ACHN (cell line): ENCODE measurements around the gene CYB5A.

Experiments
- DNase-seq: peaks from one replicate; pipeline ENCODE4 v3.0.0-alpha.2; 2015
- in situ Hi-C: cut with HindIII; loops from 2 replicates; pipeline ENCODE4 v1.10.0; 2017; ENCODE audit warnings: low sequenced_read_pairs, low pct_ligation_motif_present, low pct_unique_long_range_greater_than_20kb

CYB5A gene

GRCh38 chr18:74259347-74259746, 32.4 kb downstream of the CYB5A start:
- DNase-seq = no peak
- in situ Hi-C loops = no loop called here

GRCh38 chr18:74257083-74257482, 34.7 kb downstream of the CYB5A start:
- no peak for DNase-seq
- in situ Hi-C loops = no loop called here

GRCh38 chr18:74256190-74256589, 35.6 kb downstream of the CYB5A start:
- no peak for DNase-seq
- in situ Hi-C loops = no loop called here

- in situ Hi-C loops = no loop called here
- DNase-seq = no peak
These were observed 36.6 kb downstream of the CYB5A start for GRCh38 chr18:74255131-74255616.

- in situ Hi-C loops = no loop called here
- no peak for DNase-seq
These were observed 39.7 kb downstream of the CYB5A start for GRCh38 chr18:74252039-74252395.

- DNase-seq = no peak
- in situ Hi-C loops = no loop called here
These were observed 40.3 kb downstream of the CYB5A start for GRCh38 chr18:74251297-74252038.

GRCh38 chr18:74250131-74250530, 41.6 kb downstream of the CYB5A start:
- DNase-seq = no peak
- in situ Hi-C loops = no loop called here

GRCh38 chr18:74249181-74249968, 42.4 kb downstream of the CYB5A start:
- in situ Hi-C loops = no loop called here

GRCh38 chr18:74248595-74248994, 43.2 kb downstream of the CYB5A start:
- in situ Hi-C loops = no loop called here
- DNase-seq = no peak

More at GRCh38 chr18:74249181-74249968, 42.4 kb downstream of the CYB5A start:
- no peak for DNase-seq

- in situ Hi-C loops = no loop called here
These were observed 43.6 kb downstream of the CYB5A start for GRCh38 chr18:74248189-74248588.

GRCh38 chr18:74244554-74244953, 47.2 kb downstream of the CYB5A start:
- in situ Hi-C loops = no loop called here

More at GRCh38 chr18:74248189-74248588, 43.6 kb downstream of the CYB5A start:
- no peak for DNase-seq

GRCh38 chr18:74243127-74243526, 48.6 kb downstream of the CYB5A start:
- no peak for DNase-seq
- in situ Hi-C loops = no loop called here

More at GRCh38 chr18:74244554-74244953, 47.2 kb downstream of the CYB5A start:
- DNase-seq = no peak

GRCh38 chr18:74242438-74243096, 49.2 kb downstream of the CYB5A start:
- in situ Hi-C loops = no loop called here
- DNase-seq = no peak

GRCh38 chr18:74241970-74242369, 49.8 kb downstream of the CYB5A start:
- in situ Hi-C loops = no loop called here
- DNase-seq = no peak

- DNase-seq = no peak
- in situ Hi-C loops = no loop called here
These were observed 50.3 kb downstream of the CYB5A start for GRCh38 chr18:74241426-74241825.

GRCh38 chr18:74239567-74239966, 52.2 kb downstream of the CYB5A start:
- no peak for DNase-seq
- in situ Hi-C loops = no loop called here

GRCh38 chr18:74234326-74235171, 57.2 kb downstream of the CYB5A start:
- in situ Hi-C loops = no loop called here
- DNase-seq = peak; percentile 23

- in situ Hi-C loops = no loop called here
These were observed 57.8 kb downstream of the CYB5A start for GRCh38 chr18:74233933-74234325.

More at GRCh38 chr18:74233933-74234325, 57.8 kb downstream of the CYB5A start:
- DNase-seq = no peak
